ENCODE results near the gene PCNX2. TPM values are rescaled to one million over a fixed set of nuclear protein-coding genes. Genes with fewer than 3 reads are reported as not detected.

PCNX2 gene
- total and polyA plus RNA-seq, 2 of the 8 experiments (the other 6 are each of a cell fraction or from before 2014, with no cell fraction given) = 46.1 to 57.6 TPM

- Histone ChIP-seq H3K23ac (ENCODE audit: insufficient read length) (no peak overlapping the region), H2AK5ac (ENCODE audit: low read depth, low read length) (no peak overlapping the region), H3K4me1 (replicated peaks in 1 of 4; ENCODE audit: control insufficient read depth in 3 of 4, insufficient read depth in 4 of 4, low read length in 3 of 4) (no peaks in the 10 kb centered on the region), H3K4ac (replicated peaks; ENCODE audit: insufficient read length, low read depth, low read length) (no peak overlapping the region), H3K14ac (ENCODE audit: insufficient read length) (no peak overlapping the region), H2BK120ac (replicated peaks; ENCODE audit: low read depth, low read length) (no peak overlapping the region), H3K36me3 (ENCODE audit: control insufficient read depth in 2 of 4, insufficient read depth in 4 of 4, low read length in 3 of 4) (peaks cover 0 to 7% (median 5%) of the 10 kb centered on the region in 4 experiments; a peak in 6 of 8 replicates), H2BK15ac (ENCODE audit: low read length) (no peak overlapping the region), H3K23me2 (ENCODE audit: low read depth, low read length) (no peaks in the 10 kb centered on the region), H3K79me1 (ENCODE audit: low read depth, low read length) (no peaks in the 10 kb centered on the region; the same call in 1 of the 2 replicates), H2BK12ac (ENCODE audit: low read depth, low read length) (no peak overlapping the region), H3K4me3 (ENCODE audit: extremely low read depth in 1 of 4, insufficient read depth in 2 of 4, low read depth in 3 of 4, low read length in 4 of 4) (no peak overlapping the region), H3K9ac (replicated peaks in 1 of 4; ENCODE audit: extremely low read depth in 1 of 4, low read depth in 3 of 4, low read length in 3 of 4) (no peak overlapping the region), H4K91ac (replicated peaks; ENCODE audit: insufficient read length, low read length) (no peak overlapping the region), H3K9me3 (ENCODE audit: insufficient read depth in 2 of 2, low read depth in 1 of 2, low read length in 1 of 2) (no peaks in the 10 kb centered on the region), H4K5ac (ENCODE audit: insufficient read length, low read depth, low read length) (no peak overlapping the region), H2BK20ac (ENCODE audit: low read length) (no peak overlapping the region), H3K27ac (ENCODE audit: low read depth, low read length) (0 out of 2 replicates have a peak overlapping the region, but pooled peaks have one; percentile 46), H3K27me3 (replicated peaks in 1 of 4; ENCODE audit: control insufficient read depth in 3 of 4, extremely low read depth in 1 of 4, insufficient read depth in 3 of 4, low read length in 3 of 4) (no peaks in the 10 kb centered on the region), H4K20me1 (replicated peaks in 1 of 2; ENCODE audit: control insufficient read depth in 1 of 2, insufficient read depth in 2 of 2, low read length in 2 of 2) (peaks cover 0 to 3% of the 10 kb centered on the region in 2 experiments), H3K18ac (ENCODE audit: extremely low read depth, low read length) (no peak overlapping the region), H2AFZ (ENCODE audit: low read length) (no peak overlapping the region), H4K8ac (ENCODE audit: extremely low read depth, insufficient read depth, low read length) (peak overlapping the region; percentile 41; the same call in 1 of the 2 replicates), H3K4me2 (ENCODE audit: insufficient read depth in 1 of 2, low read depth in 2 of 2, low read length in 2 of 2) (no peak overlapping the region), H3K56ac (replicated peaks; ENCODE audit: insufficient read length, low read depth, low read length) (no peak overlapping the region), H2BK5ac (ENCODE audit: low read depth, low read length) (0 out of 2 replicates have a peak overlapping the region, but pooled peaks have one; percentile 30), H3K79me2 (ENCODE audit: control insufficient read depth in 1 of 2, insufficient read depth in 2 of 2, low read length in 2 of 2) (no peaks in the 10 kb centered on the region)
- FAIRE-seq = no peak
- POLR2A ChIA-PET (ENCODE audit: partially characterized antibody) = no interaction called here
- CTCF ChIA-PET (ENCODE audit: partially characterized antibody) = interaction anchor here (0.9 to 2.0 kb wide), 5 partner anchors 14 to 356 kb away, joined by 3 to 6 read pairs (median 3); no protein-coding TSS in a partner anchor
- 89% methylated on average over 22 of the region's 25 CpGs; no CpG with 5 or more reads in 1 of the 2 experiments for WGBS, 2 experiments (ENCODE audit: extremely low coverage in 1 of 2, insufficient coverage in 1 of 2, insufficient read length in 1 of 2, insufficient replicate concordance in 2 of 2, low coverage in 1 of 2, low lambda C conversion rate in 2 of 2, missing lambda C conversion rate in 1 of 2)
- DNase-seq (ENCODE audit: low read depth in 1 of 2, low spot score in 2 of 2) = no peak
These were observed 311.5 kb downstream of the PCNX2 start for GRCh38 chr1:232983817-232984567.
